SJSA1 (cell line): ENCODE measurements around the gene NT5C2. TPM values are rescaled to one million over a fixed set of nuclear protein-coding genes. Genes with fewer than 3 reads are reported as not detected.
"Not testable (repeated sequence)": the region's sequence is repeated elsewhere in the genome, so short reads cannot be mapped to it uniquely, and the experiment has no call there.

Experiments used
- DNase-seq, 2 experiments: peaks; one replicate each; pipeline ENCODE4 v3.0.0-alpha.2; 2015 to 2020; ENCODE audit warnings: low spot score in 2 of 2, low read depth in 1 of 2
- H3K27ac ChIP-seq: fragments of 250-450 bp; sonication (Bioruptor Pico); 2 replicates; pipeline ENCODE4 v1.5.1; 2020; ENCODE audit warnings: mild to moderate bottlenecking, moderate library complexity
- H3K27me3 ChIP-seq: fragments of 250-450 bp; sonication (Bioruptor Pico); replicated peaks from 2 replicates; pipeline ENCODE4 v1.5.1; 2020; ENCODE audit warnings: mild to moderate bottlenecking, moderate library complexity
- H3K36me3 ChIP-seq: fragments of 250-450 bp; sonication (Bioruptor Pico); 2 replicates; pipeline ENCODE4 v1.5.1; 2020; ENCODE audit warnings: mild to moderate bottlenecking
- H3K4me1 ChIP-seq: fragments of 250-450 bp; sonication (Bioruptor Pico); replicated peaks from 2 replicates; pipeline ENCODE4 v1.6.1; 2021; ENCODE audit warnings: mild to moderate bottlenecking
- H3K4me3 ChIP-seq: fragments of 250-450 bp; sonication (Bioruptor Pico); 2 replicates; pipeline ENCODE4 v1.5.1; 2020; ENCODE audit warnings: mild to moderate bottlenecking
- H3K9me3 ChIP-seq: fragments of 250-450 bp; sonication (Bioruptor Pico); replicated peaks from 2 replicates; pipeline ENCODE4 v1.5.1; 2020; ENCODE audit warnings: mild to moderate bottlenecking
- total RNA-seq: library from RNA; depleted of rRNA; stranded (reverse); fragments of >200 nt; shearing (Covaris generic); gene quantifications from 2 replicates; pipeline ENCODE4 v1.2.3, GENCODE V29; 2014

Gene NT5C2
- total RNA-seq, 1 experiment from 2014 or later = 97.2 TPM

DNA sequence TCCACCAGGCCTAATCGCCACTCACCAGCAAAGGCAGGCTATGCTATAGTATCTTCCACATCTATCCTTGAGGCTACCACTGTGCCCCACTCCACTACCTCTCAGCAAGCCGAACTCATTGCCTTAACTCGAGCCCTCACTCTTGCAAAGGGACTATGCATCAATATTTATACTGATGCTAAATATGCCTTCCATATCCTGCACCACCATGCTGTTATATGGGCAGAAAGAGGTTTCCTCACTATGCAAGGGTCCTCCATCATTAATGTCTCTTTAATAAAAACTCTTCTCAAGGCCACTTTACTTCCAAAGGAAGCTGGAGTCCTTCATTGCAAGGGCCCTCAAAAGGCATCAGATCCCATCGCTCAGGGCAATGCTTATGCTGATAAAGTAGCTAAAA lies 17.2 kb upstream of the NT5C2 start:
- H3K4me3 ChIP-seq, H3K36me3 ChIP-seq, DNase-seq, H3K9me3 ChIP-seq, H3K4me1 ChIP-seq, H3K27ac ChIP-seq, H3K27me3 ChIP-seq: not testable (repeated sequence)

DNA sequence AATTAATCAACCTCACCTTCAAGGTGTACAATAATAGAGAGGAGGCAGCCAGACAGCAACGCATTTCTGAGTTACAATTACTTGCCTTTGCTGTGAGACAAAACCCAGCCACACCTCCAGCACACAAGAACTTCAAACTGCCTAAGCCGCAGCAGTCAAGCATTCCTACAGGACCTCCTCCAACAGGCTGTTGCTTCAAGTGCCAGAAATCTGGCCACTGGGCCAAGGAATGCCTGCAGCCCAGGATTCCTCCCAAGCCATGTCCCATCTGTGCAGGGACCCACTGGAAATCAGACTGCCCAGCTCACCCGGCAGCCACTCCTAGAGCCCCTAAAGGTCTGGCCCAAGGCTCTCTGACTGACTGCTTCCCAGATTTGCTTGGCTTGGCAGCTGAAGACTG lies 14.6 kb upstream of the NT5C2 start:
- not testable (repeated sequence) for H3K36me3 ChIP-seq, H3K4me1 ChIP-seq, H3K4me3 ChIP-seq, H3K27me3 ChIP-seq, DNase-seq, H3K9me3 ChIP-seq, H3K27ac ChIP-seq

DNA sequence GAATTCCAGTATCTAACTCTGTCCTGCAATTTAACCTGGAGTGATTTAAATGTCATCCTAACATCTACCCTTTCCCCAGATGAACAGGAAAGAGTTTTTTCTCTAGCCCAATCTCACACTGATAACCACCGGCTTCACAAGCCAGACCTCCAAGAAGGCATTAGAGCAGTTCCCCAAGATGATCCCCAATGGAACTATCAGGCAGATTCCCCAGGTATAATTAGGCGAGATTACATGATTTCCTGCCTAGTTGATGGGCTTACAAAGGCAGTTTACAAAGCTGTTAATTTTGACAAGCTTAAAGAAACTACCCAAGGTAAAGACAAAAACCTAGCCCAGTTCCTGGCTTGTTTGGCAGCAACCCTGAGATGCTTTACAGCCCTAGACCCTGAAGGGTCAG lies 14.1 kb upstream of the NT5C2 start:
- H3K9me3 ChIP-seq = no peaks in the 10 kb centered on the region; the same call in 1 of the 2 replicates
- no peaks in the 10 kb centered on the region for H3K27me3 ChIP-seq
- H3K4me3 ChIP-seq = no peak overlapping the region
- no peak for DNase-seq
- no peaks in the 10 kb centered on the region for H3K36me3 ChIP-seq
- peaks cover 7% of the 10 kb centered on the region for H3K4me1 ChIP-seq
- no peak overlapping the region for H3K27ac ChIP-seq

DNA sequence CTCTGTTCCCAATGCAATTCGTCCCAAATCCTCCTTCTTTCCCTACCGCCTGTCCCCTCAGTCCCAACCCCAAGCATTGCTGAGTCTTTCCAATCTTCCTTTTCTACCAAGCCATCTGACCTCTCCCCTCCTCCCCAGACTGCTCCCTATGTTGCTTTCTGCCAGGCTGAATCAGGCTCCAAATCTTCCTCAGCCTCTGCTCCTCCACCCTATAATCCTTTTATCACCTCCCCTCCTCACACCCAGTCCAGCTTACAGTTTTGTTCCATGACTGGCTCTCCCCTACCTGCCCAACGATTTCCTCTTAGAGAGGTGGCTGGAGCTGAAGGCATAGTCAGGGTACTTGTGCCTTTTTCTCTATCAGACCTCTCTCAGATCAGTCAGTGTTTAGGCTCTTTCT lies 13.6 kb upstream of the NT5C2 start:
- H3K9me3 ChIP-seq, H3K4me3 ChIP-seq, H3K27me3 ChIP-seq, DNase-seq, H3K36me3 ChIP-seq, H3K27ac ChIP-seq: not testable (repeated sequence)
- H3K4me1 ChIP-seq = peaks cover 12% of the 10 kb centered on the region

DNA sequence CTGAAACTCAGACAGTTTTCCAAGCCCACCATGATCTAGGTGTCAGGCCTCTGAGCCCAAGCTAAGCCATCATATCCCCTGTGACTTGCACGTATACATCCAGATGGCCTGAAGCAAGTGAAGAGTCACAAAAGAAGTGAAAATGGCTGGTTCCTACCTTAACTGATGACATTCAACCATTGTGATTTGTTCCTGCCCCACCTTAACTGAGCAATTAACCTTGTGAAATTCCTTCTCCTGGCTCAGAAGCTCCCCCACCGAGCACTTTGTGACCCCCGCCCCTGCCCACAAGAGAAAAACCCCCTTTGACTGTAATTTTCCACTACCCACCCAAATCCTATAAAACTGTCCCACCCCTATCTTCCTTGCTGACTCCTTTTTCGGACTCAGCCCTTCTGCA lies 12.3 kb upstream of the NT5C2 start:
- H3K36me3 ChIP-seq, H3K9me3 ChIP-seq, DNase-seq, H3K27me3 ChIP-seq, H3K27ac ChIP-seq, H3K4me3 ChIP-seq: not testable (repeated sequence)
- peaks cover 13% of the 10 kb centered on the region for H3K4me1 ChIP-seq

DNA sequence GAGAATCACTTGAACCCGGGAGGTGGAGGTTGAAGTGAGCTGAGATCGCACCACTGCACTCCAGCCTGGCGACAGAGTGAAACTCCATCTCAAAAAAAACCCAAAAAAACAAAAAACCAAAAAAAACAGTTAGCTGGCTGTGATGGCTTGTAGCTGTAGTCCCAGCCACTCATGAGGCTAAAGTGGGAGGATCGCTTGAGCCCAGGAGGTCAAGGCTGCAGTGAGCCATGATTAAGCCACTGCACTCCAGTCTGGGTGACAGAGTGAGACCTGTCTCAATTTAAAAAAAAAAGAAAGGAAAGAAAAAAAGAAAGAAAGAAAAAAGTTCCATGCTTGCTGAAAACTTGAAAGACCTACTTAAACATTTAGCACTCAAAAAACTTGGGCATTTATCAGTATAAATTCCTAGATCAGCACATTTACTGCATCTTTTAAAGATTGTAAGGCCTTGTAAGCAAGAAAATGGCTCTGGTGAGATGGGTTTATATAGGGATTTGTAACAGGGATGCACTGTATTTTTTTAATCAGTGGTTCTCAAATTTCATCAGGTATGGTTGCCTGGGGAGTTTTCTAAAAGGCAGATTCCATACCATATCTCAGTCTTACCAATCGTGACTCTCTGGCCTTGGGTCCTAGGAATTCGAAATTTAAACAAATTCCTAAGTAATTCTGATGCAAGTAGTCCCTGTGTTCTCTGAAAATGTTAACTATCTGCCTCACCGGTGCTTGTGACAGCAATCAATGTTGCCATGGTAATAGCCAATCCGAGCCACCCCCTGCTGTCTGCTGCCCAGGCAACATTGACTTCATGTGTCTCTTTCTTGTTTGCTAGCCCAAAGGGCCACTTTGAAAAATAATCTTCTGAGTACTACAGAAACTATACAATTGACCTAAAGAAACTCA lies 11.5 kb upstream of the NT5C2 start:
- Histone ChIP-seq H3K4me1 (peaks cover 13% of the 10 kb centered on the region), H3K27me3 (no peaks in the 10 kb centered on the region), H3K27ac (no peak overlapping the region), H3K9me3 (no peaks in the 10 kb centered on the region), H3K4me3 (no peak overlapping the region), H3K36me3 (no peaks in the 10 kb centered on the region)
- no peak for DNase-seq

DNA sequence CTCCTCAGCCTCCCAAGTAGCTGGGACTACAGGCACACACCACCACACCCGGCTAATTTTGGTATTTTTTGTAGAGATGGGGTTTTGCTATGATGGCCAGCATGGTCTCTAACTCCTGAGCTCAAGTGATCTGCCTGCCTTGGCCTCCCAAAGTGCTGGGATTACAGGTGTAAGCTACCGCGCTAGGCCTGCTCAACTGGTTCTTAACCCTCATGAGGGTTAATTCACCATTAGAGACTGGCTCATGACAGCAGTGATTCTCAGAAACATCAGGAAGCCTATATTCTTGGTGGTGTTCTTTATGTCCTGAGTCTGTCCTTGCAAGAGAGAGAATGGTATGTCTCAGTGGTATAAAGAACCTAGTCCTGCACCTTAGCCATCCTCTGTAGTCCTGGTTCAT lies 10.4 kb upstream of the NT5C2 start:
- no peaks in the 10 kb centered on the region for H3K9me3 ChIP-seq
- H3K27me3 ChIP-seq = no peaks in the 10 kb centered on the region
- H3K36me3 ChIP-seq = no peaks in the 10 kb centered on the region
- no peak overlapping the region for H3K27ac ChIP-seq
- no peak for DNase-seq
- peaks cover 13% of the 10 kb centered on the region for H3K4me1 ChIP-seq
- H3K4me3 ChIP-seq = no peak overlapping the region

DNA sequence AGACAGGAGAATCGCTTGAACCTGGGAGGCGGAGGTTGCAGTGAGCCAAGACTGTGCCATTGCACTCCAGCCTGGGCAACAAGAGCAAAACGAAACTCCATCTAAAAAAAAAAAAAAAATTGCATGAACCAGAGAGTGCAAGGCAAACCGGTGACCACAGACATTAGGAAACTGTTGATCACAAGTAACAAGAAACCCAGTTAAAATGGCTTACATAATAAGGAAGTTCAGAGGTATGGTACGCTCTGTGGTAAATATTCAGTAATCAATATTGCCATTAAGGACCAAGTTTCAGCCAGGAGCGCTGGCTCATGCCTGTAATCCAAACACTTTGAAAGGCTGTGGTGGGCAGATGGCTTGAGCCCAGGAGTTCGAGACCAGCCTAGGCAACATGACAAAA lies 9.2 kb upstream of the NT5C2 start:
- no peak overlapping the region for H3K27ac ChIP-seq
- DNase-seq = no peak
- no peak overlapping the region for H3K4me3 ChIP-seq
- peaks cover 22% of the 10 kb centered on the region for H3K4me1 ChIP-seq
- no peaks in the 10 kb centered on the region for H3K27me3 ChIP-seq
- H3K36me3 ChIP-seq = no peaks in the 10 kb centered on the region
- no peaks in the 10 kb centered on the region for H3K9me3 ChIP-seq

DNA sequence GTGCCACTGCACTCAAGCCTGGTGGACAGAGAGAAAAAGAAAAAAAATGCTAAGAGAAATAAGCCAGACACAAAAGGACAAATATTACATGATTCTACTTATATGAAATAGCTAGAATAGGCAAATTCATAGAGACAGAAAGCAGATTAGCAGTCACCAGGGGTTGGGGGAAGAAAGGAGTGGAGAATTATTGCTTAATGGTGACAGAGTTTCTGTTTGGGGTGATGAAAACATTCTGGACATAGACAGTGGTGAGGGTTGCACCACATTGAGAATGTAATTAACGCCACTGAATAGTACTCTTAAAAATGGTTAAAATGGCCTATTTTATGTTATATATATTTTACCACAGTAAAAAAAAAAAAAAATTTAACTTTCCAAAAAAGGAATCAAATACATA lies 6.4 kb upstream of the NT5C2 start:
- Histone ChIP-seq H3K4me1 (peaks cover 28% of the 10 kb centered on the region), H3K36me3 (no peaks in the 10 kb centered on the region), H3K4me3 (no peak overlapping the region), H3K27ac (no peak overlapping the region), H3K27me3 (no peaks in the 10 kb centered on the region), H3K9me3 (no peaks in the 10 kb centered on the region)
- no peak for DNase-seq

DNA sequence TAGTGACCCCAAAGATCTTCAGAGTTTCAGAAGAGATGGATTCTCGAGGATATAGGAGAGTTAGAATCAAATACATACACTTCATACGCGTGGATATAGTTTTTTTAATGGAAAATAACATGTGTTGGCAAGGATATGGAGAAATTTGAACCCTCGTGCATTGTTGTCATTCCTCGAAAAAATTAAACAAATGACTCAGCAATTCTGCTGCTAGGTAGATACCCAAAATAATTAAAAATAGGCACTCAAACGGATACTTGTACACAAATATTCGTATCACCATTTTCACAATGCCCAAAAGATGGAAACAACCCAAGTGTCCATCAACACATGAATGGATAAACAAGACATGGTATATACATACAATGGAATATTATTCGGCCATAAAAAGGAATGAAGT lies 5.6 kb upstream of the NT5C2 start:
- Histone ChIP-seq H3K27ac (no peak overlapping the region), H3K9me3 (no peaks in the 10 kb centered on the region), H3K4me3 (no peak overlapping the region), H3K36me3 (no peaks in the 10 kb centered on the region), H3K4me1 (peaks cover 30% of the 10 kb centered on the region), H3K27me3 (no peaks in the 10 kb centered on the region)
- no peak for DNase-seq

DNA sequence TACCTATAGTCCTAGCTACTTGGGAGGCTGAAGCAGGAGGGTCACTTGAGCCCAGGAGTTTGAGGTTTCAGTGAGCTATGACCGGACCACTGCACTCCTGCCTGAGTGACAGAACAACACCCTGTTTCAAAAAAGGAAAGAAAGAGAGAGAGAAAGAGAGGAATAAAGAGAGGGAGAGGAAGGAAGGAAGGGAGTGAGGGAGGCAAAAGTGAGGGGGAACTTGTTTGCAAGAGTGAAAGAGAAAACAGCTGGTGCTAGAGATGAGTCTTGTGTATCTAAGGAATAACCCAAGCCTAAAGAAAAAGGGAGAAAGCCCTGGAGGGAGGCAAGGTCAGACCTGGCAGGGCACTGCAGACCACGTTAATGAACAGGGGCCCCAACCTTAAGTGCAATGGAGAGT lies 4.8 kb upstream of the NT5C2 start:
- Histone ChIP-seq H3K27ac (no peak overlapping the region; the same call in 1 of the 2 replicates), H3K4me3 (no peak overlapping the region), H3K9me3 (no peaks in the 10 kb centered on the region), H3K36me3 (peaks cover under 1% of the 10 kb centered on the region), H3K27me3 (no peaks in the 10 kb centered on the region), H3K4me1 (peaks cover 35% of the 10 kb centered on the region)
- no peak for DNase-seq

DNA sequence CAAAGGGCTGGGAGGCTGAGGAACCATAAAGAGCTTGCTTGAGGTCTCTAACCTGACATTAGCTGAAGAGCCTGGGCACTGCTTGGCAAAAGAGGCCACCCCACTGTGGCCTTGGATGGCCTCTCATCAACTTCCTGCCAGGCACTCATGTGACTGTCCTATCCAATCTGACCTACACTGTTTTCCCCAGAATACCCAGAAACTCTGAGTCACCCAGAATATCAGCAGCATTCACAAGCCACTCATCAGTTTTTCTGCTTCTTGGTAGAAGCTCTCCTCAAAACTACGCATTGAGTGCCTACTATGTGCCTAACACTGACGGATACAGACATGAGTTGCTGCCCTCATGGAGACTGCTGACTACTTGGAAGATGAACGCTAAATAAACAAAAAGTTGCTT lies 4.1 kb upstream of the NT5C2 start:
- Histone ChIP-seq H3K27ac (peak overlapping the region; percentile 33; the same call in 1 of the 2 replicates), H3K4me3 (no peak overlapping the region), H3K4me1 (peaks cover 28% of the 10 kb centered on the region), H3K9me3 (no peaks in the 10 kb centered on the region), H3K27me3 (no peaks in the 10 kb centered on the region), H3K36me3 (peaks cover 8% of the 10 kb centered on the region)
- DNase-seq = peak; percentile 36 to 54

DNA sequence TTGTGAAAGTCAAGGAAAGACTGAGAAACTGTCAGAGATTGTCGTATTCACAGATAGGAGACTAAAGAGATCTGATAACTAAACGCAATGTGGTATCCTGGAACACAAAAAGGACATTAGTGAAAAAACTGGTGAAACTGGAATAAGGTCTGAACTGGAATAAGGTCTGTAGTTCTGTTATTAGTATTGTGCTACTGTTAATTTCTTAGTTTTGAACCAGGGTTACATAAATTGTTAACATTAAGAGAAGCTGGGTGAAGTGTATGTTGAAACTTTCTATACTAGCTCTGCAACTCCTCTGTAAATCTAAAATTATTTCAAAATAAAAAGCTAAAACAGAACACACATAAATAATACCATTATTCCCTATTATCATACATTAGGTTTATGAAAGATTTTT lies 3.4 kb upstream of the NT5C2 start:
- peaks cover 22% of the 10 kb centered on the region for H3K4me1 ChIP-seq
- H3K27me3 ChIP-seq = no peaks in the 10 kb centered on the region
- peaks cover 12% of the 10 kb centered on the region for H3K36me3 ChIP-seq
- no peak overlapping the region for H3K4me3 ChIP-seq
- H3K27ac ChIP-seq = 0 out of 2 replicates have a peak overlapping the region, but pooled peaks have one; percentile 33
- H3K9me3 ChIP-seq = no peaks in the 10 kb centered on the region
- DNase-seq = no peak

DNA sequence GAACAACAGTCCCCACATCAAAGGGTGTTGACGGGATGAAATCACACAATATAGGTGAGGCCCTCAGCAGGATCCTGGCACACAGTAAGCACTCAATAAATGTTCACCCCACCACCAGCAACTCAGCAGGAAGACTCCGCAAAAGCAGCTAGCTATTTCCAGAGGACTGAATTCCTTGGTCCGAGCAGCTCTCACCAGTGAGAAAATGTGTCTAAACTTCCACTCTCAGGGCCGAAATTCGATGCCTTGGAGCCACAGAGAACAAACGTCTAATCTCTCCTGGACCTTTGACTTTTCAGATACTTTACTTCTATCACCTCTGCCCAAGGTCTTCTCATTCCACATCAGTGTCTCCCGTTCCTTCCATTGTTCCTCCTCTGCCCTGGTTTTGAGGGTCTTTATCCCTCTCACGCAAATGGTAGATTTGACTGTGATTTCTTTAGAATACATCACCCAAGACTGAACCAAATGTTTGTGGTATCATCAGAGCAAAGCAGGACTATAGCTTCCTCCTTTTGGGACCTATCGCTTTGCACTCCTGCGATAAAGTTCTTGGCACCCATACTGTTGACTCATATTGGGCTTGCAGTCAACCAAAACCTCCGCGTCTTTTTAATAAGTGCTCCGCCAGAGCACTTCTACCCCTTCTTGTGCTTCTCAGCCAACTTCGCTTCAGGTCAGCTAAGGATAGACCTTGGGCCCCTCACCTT lies 903 bp upstream of the NT5C2 start:
- no peak for DNase-seq
- Histone ChIP-seq H3K27me3 (no peaks in the 10 kb centered on the region), H3K36me3 (peaks cover 23% of the 10 kb centered on the region), H3K4me1 (peaks cover 30% of the 10 kb centered on the region), H3K9me3 (no peaks in the 10 kb centered on the region), H3K4me3 (no peak overlapping the region; the same call in 1 of the 2 replicates), H3K27ac (no peak overlapping the region)
